ENCODE data around the gene KLHL22. TPM values are rescaled to one million over a fixed set of nuclear protein-coding genes. Genes with fewer than 3 reads are reported as not detected.
A peak's percentile ranks its signal among the peaks of the same experiment; 100 is the strongest.

KLHL22 gene
- total RNA-seq, 1 experiment from 2014 or later: 20.0 TPM

- POLR2A ChIA-PET (ENCODE audit: unreplicated experiment): no interaction called here
- Histone ChIP-seq H3K4me3 (no peak overlapping the region), H3F3A (ENCODE audit: insufficient read depth, low read depth) (peaks cover 37% of the 10 kb centered on the region), H3K79me2 (ENCODE audit: low read depth) (peaks cover 75% of the 10 kb centered on the region), H3K27me3 (ENCODE audit: insufficient read depth, low read depth) (no peaks in the 10 kb centered on the region), H4K20me1 (ENCODE audit: insufficient read depth) (peaks cover 13% of the 10 kb centered on the region; the same call in 1 of the 2 replicates), H3K27ac (peak overlapping the region; percentile 49; the same call in 1 of the 2 replicates), H3K4me2 (no peak overlapping the region), H3K9me2 (ENCODE audit: insufficient read depth) (no peaks in the 10 kb centered on the region), H2AFZ (no peak overlapping the region), H3K36me3 (ENCODE audit: low read depth) (no peaks in the 10 kb centered on the region), H3K9me3 (ENCODE audit: insufficient read depth, low read depth) (no peaks in the 10 kb centered on the region), H3K4me1 (replicated peaks; ENCODE audit: insufficient read depth) (peaks cover 41% of the 10 kb centered on the region)
- BruUV-seq (replicated peaks): no TSS peak
- CTCF ChIA-PET: no interaction called here
- TF ChIP-seq, protein P1, sequence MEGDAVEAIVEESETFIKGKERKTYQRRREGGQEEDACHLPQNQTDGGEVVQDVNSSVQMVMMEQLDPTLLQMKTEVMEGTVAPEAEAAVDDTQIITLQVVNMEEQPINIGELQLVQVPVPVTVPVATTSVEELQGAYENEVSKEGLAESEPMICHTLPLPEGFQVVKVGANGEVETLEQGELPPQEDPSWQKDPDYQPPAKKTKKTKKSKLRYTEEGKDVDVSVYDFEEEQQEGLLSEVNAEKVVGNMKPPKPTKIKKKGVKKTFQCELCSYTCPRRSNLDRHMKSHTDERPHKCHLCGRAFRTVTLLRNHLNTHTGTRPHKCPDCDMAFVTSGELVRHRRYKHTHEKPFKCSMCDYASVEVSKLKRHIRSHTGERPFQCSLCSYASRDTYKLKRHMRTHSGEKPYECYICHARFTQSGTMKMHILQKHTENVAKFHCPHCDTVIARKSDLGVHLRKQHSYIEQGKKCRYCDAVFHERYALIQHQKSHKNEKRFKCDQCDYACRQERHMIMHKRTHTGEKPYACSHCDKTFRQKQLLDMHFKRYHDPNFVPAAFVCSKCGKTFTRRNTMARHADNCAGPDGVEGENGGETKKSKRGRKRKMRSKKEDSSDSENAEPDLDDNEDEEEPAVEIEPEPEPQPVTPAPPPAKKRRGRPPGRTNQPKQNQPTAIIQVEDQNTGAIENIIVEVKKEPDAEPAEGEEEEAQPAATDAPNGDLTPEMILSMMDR (conservative IDR thresholded peaks at IDR 0.05): no peak
- no peak for TF ChIP-seq EZH2 (IDR thresholded peaks at IDR 0.05; ENCODE audit: low read depth)
- intact Hi-C loops (cut with micrococcal nuclease; ENCODE audit: unreplicated experiment): no loop called here
- no peak for DNase-seq
Observed at GRCh38 chr22:20526305-20526627, 30.7 kb upstream of the KLHL22 start.

- ChIA-PET POLR2A (ENCODE audit: unreplicated experiment) (no interaction called here), CTCF (no interaction called here)
- H3K4me2 ChIP-seq: no peak overlapping the region
- no peak overlapping the region for H3K4me3 ChIP-seq
- H3K4me1 ChIP-seq (replicated peaks; ENCODE audit: insufficient read depth): peaks cover 29% of the 10 kb centered on the region
- peaks cover 86% of the 10 kb centered on the region for H3K79me2 ChIP-seq (ENCODE audit: low read depth)
- H3K9me2 ChIP-seq (ENCODE audit: insufficient read depth): no peaks in the 10 kb centered on the region
- intact Hi-C loops (cut with micrococcal nuclease; ENCODE audit: unreplicated experiment): no loop called here
- no peaks in the 10 kb centered on the region for H3K36me3 ChIP-seq (ENCODE audit: low read depth)
- no peak for DNase-seq
- TF ChIP-seq, protein P1 (conservative IDR thresholded peaks at IDR 0.05): no peak
- TF ChIP-seq EZH2 (IDR thresholded peaks at IDR 0.05; ENCODE audit: low read depth): no peak
- H4K20me1 ChIP-seq (ENCODE audit: insufficient read depth): peaks cover 13% of the 10 kb centered on the region; the same call in 1 of the 2 replicates
- H3K9me3 ChIP-seq (ENCODE audit: insufficient read depth, low read depth): no peaks in the 10 kb centered on the region
- no peak overlapping the region for H2AFZ ChIP-seq
- H3K27me3 ChIP-seq (ENCODE audit: insufficient read depth, low read depth): no peaks in the 10 kb centered on the region
- H3K27ac ChIP-seq: no peak overlapping the region
- peaks cover 26% of the 10 kb centered on the region for H3F3A ChIP-seq (ENCODE audit: insufficient read depth, low read depth)
- no TSS peak for BruUV-seq (replicated peaks)
Observed at GRCh38 chr22:20525048-20525447, 29.5 kb upstream of the KLHL22 start.

DNA sequence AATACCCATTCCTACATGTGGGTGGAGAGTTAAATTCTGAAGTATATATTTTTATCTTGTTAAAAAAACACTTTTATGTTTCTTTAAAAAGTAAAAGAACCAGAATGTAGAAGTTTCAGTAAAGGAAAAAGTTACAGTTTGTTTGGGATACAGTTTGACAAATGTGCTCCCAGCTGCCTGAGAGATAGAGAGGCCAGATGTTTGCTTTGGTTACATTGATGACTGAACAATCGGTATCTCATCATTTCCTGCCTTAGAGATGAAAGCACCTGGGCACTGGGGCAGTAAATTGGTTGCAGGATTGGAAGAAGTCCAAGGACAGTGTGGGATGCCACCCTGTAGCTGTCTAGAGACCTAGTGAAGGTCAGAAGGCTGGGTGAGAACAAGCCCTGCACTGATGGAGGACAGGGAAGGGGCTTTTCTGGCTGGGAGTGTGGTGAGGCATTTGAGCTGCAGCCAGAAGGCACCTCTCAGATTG is 28.4 kb upstream of the KLHL22 start:
- H3K4me1 ChIP-seq (replicated peaks; ENCODE audit: insufficient read depth): peaks cover 19% of the 10 kb centered on the region
- no peak overlapping the region for H3K27ac ChIP-seq
- peaks cover 17% of the 10 kb centered on the region for H4K20me1 ChIP-seq (ENCODE audit: insufficient read depth)
- ChIA-PET CTCF (interaction anchor here (0.6 kb wide), 1 partner anchor 13 kb away, joined by 4 read pairs; no protein-coding TSS in a partner anchor), POLR2A (ENCODE audit: unreplicated experiment) (no interaction called here)
- no peak overlapping the region for H3K4me2 ChIP-seq
- H3K27me3 ChIP-seq (ENCODE audit: insufficient read depth, low read depth): no peaks in the 10 kb centered on the region
- TF ChIP-seq, protein P1 (conservative IDR thresholded peaks at IDR 0.05): no peak
- no peak for TF ChIP-seq EZH2 (IDR thresholded peaks at IDR 0.05; ENCODE audit: low read depth)
- peaks cover 16% of the 10 kb centered on the region; the same call in 1 of the 2 replicates for H3F3A ChIP-seq (ENCODE audit: insufficient read depth, low read depth)
- DNase-seq: no peak
- no peaks in the 10 kb centered on the region for H3K9me2 ChIP-seq (ENCODE audit: insufficient read depth)
- peaks cover 86% of the 10 kb centered on the region for H3K79me2 ChIP-seq (ENCODE audit: low read depth)
- H2AFZ ChIP-seq: no peak overlapping the region
- BruUV-seq (replicated peaks): no TSS peak
- H3K36me3 ChIP-seq (ENCODE audit: low read depth): no peaks in the 10 kb centered on the region
- intact Hi-C loops (cut with micrococcal nuclease; ENCODE audit: unreplicated experiment): no loop called here
- no peak overlapping the region for H3K4me3 ChIP-seq
- H3K9me3 ChIP-seq (ENCODE audit: insufficient read depth, low read depth): no peaks in the 10 kb centered on the region

All from PC-9 (cell line).